Astrocyte (in vitro differentiated cells and primary cell): ENCODE data around the gene PKMYT1.

ENCODE experiments used
- EZH2 ChIP-seq: IDR thresholded peaks from 2 replicates; pipeline ENCODE4 v1.6.1; 2012; ENCODE audit warnings: mild to moderate bottlenecking, low read length, inconsistent platforms; ENCODE audit not compliant: insufficient read depth
- TF ChIP-seq, protein P1 (sequence below): IDR thresholded peaks from 2 replicates; pipeline ENCODE4 v1.5.1; 2011; ENCODE audit warnings: low read depth, mild to moderate bottlenecking, inconsistent platforms, low read length, moderate library complexity; ENCODE audit not compliant: insufficient read depth

DNA sequence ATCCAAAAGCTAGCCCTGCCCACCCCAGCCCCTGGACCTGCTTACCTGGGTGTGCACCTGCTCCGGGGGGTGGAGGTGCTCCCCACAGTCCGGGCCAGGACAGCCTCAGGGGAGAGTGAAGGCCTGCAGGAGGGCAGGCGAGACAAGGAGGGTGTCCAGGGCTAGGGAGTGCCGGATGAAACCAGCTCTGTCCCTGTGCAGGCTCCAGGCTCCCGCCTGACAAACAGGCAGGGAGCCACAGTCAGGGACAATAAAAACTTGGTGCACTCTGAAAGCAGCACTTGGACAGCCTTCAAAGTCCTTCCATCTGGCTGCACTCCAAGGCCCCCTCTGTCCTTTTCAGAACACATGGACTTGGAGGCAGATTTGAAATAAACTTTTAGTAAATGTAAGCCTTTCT, 7.2 kb downstream of the PKMYT1 start:
- TF ChIP-seq EZH2: no peak
- TF ChIP-seq, protein P1, sequence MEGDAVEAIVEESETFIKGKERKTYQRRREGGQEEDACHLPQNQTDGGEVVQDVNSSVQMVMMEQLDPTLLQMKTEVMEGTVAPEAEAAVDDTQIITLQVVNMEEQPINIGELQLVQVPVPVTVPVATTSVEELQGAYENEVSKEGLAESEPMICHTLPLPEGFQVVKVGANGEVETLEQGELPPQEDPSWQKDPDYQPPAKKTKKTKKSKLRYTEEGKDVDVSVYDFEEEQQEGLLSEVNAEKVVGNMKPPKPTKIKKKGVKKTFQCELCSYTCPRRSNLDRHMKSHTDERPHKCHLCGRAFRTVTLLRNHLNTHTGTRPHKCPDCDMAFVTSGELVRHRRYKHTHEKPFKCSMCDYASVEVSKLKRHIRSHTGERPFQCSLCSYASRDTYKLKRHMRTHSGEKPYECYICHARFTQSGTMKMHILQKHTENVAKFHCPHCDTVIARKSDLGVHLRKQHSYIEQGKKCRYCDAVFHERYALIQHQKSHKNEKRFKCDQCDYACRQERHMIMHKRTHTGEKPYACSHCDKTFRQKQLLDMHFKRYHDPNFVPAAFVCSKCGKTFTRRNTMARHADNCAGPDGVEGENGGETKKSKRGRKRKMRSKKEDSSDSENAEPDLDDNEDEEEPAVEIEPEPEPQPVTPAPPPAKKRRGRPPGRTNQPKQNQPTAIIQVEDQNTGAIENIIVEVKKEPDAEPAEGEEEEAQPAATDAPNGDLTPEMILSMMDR: no peak
